Motor neuron (in vitro differentiated cells): ENCODE data around the gene VSTM2B. TPM values are rescaled to one million over a fixed set of nuclear protein-coding genes. Genes with fewer than 3 reads are reported as not detected.

Source experiments
- ATAC-seq, 8 experiments: fragments of 200-7000 bp; cut with Tn5 transposase; replicated peaks in 6 of 8; 2 replicates each; pipeline ENCODE4 v1.8.0; 2021; ENCODE audit warnings: mild to moderate bottlenecking in 8 of 8, moderate library complexity in 8 of 8
- H3K27ac ChIP-seq, 2 donors: fragments of 250-450 bp; sonication (Bioruptor Pico); 2 replicates each; pipeline ENCODE4 v1.9.0; 2021; ENCODE audit warnings: antibody characterized with exemption in 2 of 2, mild to moderate bottlenecking in 2 of 2, moderate library complexity in 1 of 2
- H3K4me1 ChIP-seq, 2 donors: fragments of 250-450 bp; sonication (Bioruptor Pico); replicated peaks in 1 of 2; 2 replicates each; pipeline ENCODE4 v1.6.1; 2021; ENCODE audit warnings: antibody characterized with exemption in 2 of 2, mild to moderate bottlenecking in 2 of 2, moderate library complexity in 1 of 2
- H3K4me3 ChIP-seq, 5 donors: fragments of 250-450 bp; sonication (Bioruptor Pico); 2 replicates each; pipeline ENCODE4 v1.9.0; 2021; ENCODE audit warnings: antibody characterized with exemption in 5 of 5, mild to moderate bottlenecking in 5 of 5, moderate library complexity in 4 of 5
- WGBS, 10 experiments: fragments of 450-650 bp; shearing (Covaris generic); methylation state at CpG; one replicate each; pipeline ENCODE4 v1.0.0; 2022; 5-methylcytosine and 5-hydroxymethylcytosine counted together
- in situ Hi-C, 9 experiments: fragments of 400-800 bp; cut with MboI; loops; one replicate each; pipeline ENCODE4 v1.15.0; 2021; ENCODE audit warnings: low sequenced_read_pairs in 9 of 9, low pct_unique_long_range_greater_than_20kb in 2 of 9; ENCODE audit not compliant: unreplicated experiment in 9 of 9
- total RNA-seq, 8 experiments: library from RNA; unstranded; fragments of 300-600 nt; gene quantifications; 2 replicates each; pipeline versions ENCODE4 v1.2.3 to v1.2.4, GENCODE V29; 2022

The VSTM2B gene
- total RNA-seq = 1 to 10 TPM in 5 of 8 experiments, under 1 TPM in 1, not detected in 2; 0.31 to 8.8 (median 7.2) TPM

GRCh38 chr19:29525901-29526729 is at the start of gene VSTM2B:
VSTM2B (plus strand) TSS chr19:29525994; CDS start chr19:29526584, 590 bp downstream.
- peak in 5 of 8 experiments; percentile 26 to 51 (median 29) for ATAC-seq
- in situ Hi-C loops = no loop called here
- WGBS, 10 experiments = 0 to 4% (median 0%) methylated on average over 1 to 17 of the region's 104 CpGs; no CpG with 5 or more reads in 5 of the 10 experiments
- Histone ChIP-seq H3K27ac (peak within 1 kb of the TSS; percentile 61 to 70), H3K4me3 (peak within 1 kb of the TSS; percentile 40 to 96 (median 76)), H3K4me1 (peaks cover 13 to 21% of the 10 kb centered on the region in 2 donors)

GRCh38 chr19:29476528-29476927 is 49.3 kb upstream of the VSTM2B start:
- WGBS, 10 experiments = 0 to 85% (median 49%) methylated on average over 1 to 3 of the region's 4 CpGs; no CpG with 5 or more reads in 4 of the 10 experiments
- no peak for ATAC-seq
- in situ Hi-C loops = loop anchor here in 1 of 9 experiments (25.0 kb wide), 1 partner anchor 189 kb away; no protein-coding TSS in a partner anchor

GRCh38 chr19:29477831-29478577 is 47.8 kb upstream of the VSTM2B start:
- Histone ChIP-seq H3K4me1 (no peaks in the 10 kb centered on the region), H3K4me3 (no peak overlapping the region), H3K27ac (no peak overlapping the region)
- ATAC-seq = no peak
- in situ Hi-C loops = loop anchor here in 1 of 9 experiments (25.0 kb wide), 1 partner anchor 191 kb away; no protein-coding TSS in a partner anchor
- WGBS, 10 experiments = 20 to 100% (median 79%) methylated on average over 1 to 10 of the region's 16 CpGs

More at GRCh38 chr19:29476528-29476927, 49.3 kb upstream of the VSTM2B start:
- no peak overlapping the region for H3K4me3 ChIP-seq
- H3K27ac ChIP-seq = no peak overlapping the region
- H3K4me1 ChIP-seq = no peaks in the 10 kb centered on the region

- Histone ChIP-seq H3K4me1 (no peaks in the 10 kb centered on the region), H3K27ac (no peak overlapping the region), H3K4me3 (no peak overlapping the region)
- ATAC-seq = peak; percentile 65 to 98 (median 84)
- 0 to 83% (median 64%) methylated on average over 1 to 9 of the region's 34 CpGs; no CpG with 5 or more reads in 4 of the 10 experiments for WGBS, 10 experiments
- in situ Hi-C loops = loop anchor here in 1 of 9 experiments (25.0 kb wide), 1 partner anchor 192 kb away; no protein-coding TSS in a partner anchor
Observed at GRCh38 chr19:29478578-29479565, 46.9 kb upstream of the VSTM2B start.

- no CpG with 5 or more reads among the region's 3 CpGs for whole genome bisulfite sequencing, 10 experiments
- H3K4me1 ChIP-seq = no peaks in the 10 kb centered on the region
- no peak overlapping the region for H3K27ac ChIP-seq
- H3K4me3 ChIP-seq = no peak overlapping the region
- no peak for ATAC-seq
- in situ Hi-C loops = loop anchor here in 1 of 9 experiments (25.0 kb wide), 1 partner anchor 193 kb away; no protein-coding TSS in a partner anchor
Observed at GRCh38 chr19:29479941-29480340, 45.9 kb upstream of the VSTM2B start.

GRCh38 chr19:29480507-29480906 is 45.3 kb upstream of the VSTM2B start:
- no peak for ATAC-seq
- H3K27ac ChIP-seq = no peak overlapping the region
- 0 to 75% (median 33%) methylated on average over 1 to 4 of the region's 7 CpGs; no CpG with 5 or more reads in 5 of the 10 experiments for WGBS, 10 experiments
- no peak overlapping the region for H3K4me3 ChIP-seq
- in situ Hi-C loops = loop anchor here in 1 of 9 experiments (25.0 kb wide), 1 partner anchor 193 kb away; no protein-coding TSS in a partner anchor
- H3K4me1 ChIP-seq = no peaks in the 10 kb centered on the region

- H3K27ac ChIP-seq = no peak overlapping the region
- no peaks in the 10 kb centered on the region for H3K4me1 ChIP-seq
- in situ Hi-C loops = loop anchor here in 1 of 9 experiments (25.0 kb wide), 1 partner anchor 196 kb away; no protein-coding TSS in a partner anchor
- no peak for ATAC-seq
- 0 to 90% (median 60%) methylated on average over 1 to 5 of the region's 7 CpGs; no CpG with 5 or more reads in 1 of the 10 experiments for whole genome bisulfite sequencing, 10 experiments
- no peak overlapping the region for H3K4me3 ChIP-seq
Observed at GRCh38 chr19:29482855-29483640, 42.7 kb upstream of the VSTM2B start.

GRCh38 chr19:29483641-29483920 is 42.2 kb upstream of the VSTM2B start:
- ATAC-seq = no peak
- Histone ChIP-seq H3K27ac (no peak overlapping the region), H3K4me3 (no peak overlapping the region), H3K4me1 (no peaks in the 10 kb centered on the region)
- in situ Hi-C loops = loop anchor here in 1 of 9 experiments (25.0 kb wide), 1 partner anchor 196 kb away; no protein-coding TSS in a partner anchor
- WGBS, 10 experiments = 73 to 95% methylated on average over 3 to 4 of the region's 5 CpGs; no CpG with 5 or more reads in 8 of the 10 experiments

- no peaks in the 10 kb centered on the region for H3K4me1 ChIP-seq
- H3K4me3 ChIP-seq = no peak overlapping the region
- no peak overlapping the region for H3K27ac ChIP-seq
- in situ Hi-C loops = loop anchor here in 1 of 9 experiments (25.0 kb wide), 1 partner anchor 197 kb away; no protein-coding TSS in a partner anchor
- no peak for ATAC-seq
- 0 to 100% (median 58%) methylated on average over 1 to 4 of the region's 6 CpGs; no CpG with 5 or more reads in 4 of the 10 experiments for WGBS, 10 experiments
Observed at GRCh38 chr19:29483944-29484581, 41.7 kb upstream of the VSTM2B start.

- WGBS, 10 experiments = 40 to 100% (median 70%) methylated on average over 1 to 4 of the region's 6 CpGs; no CpG with 5 or more reads in 4 of the 10 experiments
- Histone ChIP-seq H3K27ac (no peak overlapping the region), H3K4me3 (no peak overlapping the region), H3K4me1 (no peaks in the 10 kb centered on the region)
- no peak for ATAC-seq
- in situ Hi-C loops = loop anchor here in 1 of 9 experiments (25.0 kb wide), 1 partner anchor 198 kb away; no protein-coding TSS in a partner anchor
Observed at GRCh38 chr19:29484876-29485275, 40.9 kb upstream of the VSTM2B start.

GRCh38 chr19:29485293-29485692 is 40.5 kb upstream of the VSTM2B start:
- Histone ChIP-seq H3K4me3 (no peak overlapping the region), H3K4me1 (no peaks in the 10 kb centered on the region), H3K27ac (no peak overlapping the region)
- 4 to 96% (median 53%) methylated on average over 1 to 5 of the region's 7 CpGs; no CpG with 5 or more reads in 4 of the 10 experiments for WGBS, 10 experiments
- ATAC-seq = no peak
- in situ Hi-C loops = loop anchor here in 1 of 9 experiments (25.0 kb wide), 1 partner anchor 198 kb away; no protein-coding TSS in a partner anchor
